CD4-positive, alpha-beta T cell treated with Interleukin-1 beta for 1 hour (primary cell): ENCODE results near the gene ERGIC1.
A peak's percentile ranks its signal among the peaks of the same experiment; 100 is the strongest.
"Not testable (repeated sequence)": the region's sequence is repeated elsewhere in the genome, so short reads cannot be mapped to it uniquely, and the experiment has no call there.

Experiments used
- DNase-seq, 2 donors: peaks; one replicate each; pipeline ENCODE4 v3.0.0-alpha.2; 2020 to 2022

Gene ERGIC1

DNA sequence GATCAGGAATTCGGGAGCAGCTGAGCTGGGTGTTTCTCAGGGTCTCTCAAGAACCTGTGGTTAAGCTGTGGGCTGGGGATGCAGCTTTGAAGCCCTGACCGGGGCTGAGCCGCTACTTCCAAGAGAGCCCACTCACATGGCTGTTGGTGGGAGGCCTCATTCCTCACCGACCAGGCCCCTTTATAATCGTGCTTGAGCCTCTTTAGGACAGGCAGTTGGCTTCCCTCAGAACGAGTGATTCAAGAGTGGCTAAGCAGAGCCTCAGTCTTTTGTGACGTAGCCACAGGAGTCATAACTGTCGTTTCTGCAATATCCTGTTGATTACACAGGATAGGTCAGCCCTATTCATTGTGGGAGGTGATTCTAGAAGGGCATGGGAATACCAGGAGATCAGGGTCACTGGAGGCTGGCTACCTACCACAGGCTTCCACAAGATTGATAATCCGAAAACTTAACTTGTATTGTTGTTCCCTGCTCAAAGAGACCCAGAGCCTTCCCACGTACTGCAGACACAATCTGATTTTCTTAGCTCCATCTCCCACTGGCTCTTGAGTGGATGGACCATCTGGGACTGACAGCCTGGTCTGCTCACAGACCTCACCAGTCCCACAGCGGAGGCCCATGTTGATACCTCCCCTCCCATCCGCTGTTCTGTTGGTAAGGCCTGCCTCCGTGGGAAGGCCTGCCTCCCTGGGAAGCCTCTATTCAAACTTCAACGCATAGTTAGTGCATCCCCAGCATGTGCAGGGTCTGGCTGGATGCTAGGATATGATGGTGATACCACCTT lies 3.0 kb upstream of the ERGIC1 start:
- peak in 1 of 2 donors; percentile 44 for DNase-seq

DNA sequence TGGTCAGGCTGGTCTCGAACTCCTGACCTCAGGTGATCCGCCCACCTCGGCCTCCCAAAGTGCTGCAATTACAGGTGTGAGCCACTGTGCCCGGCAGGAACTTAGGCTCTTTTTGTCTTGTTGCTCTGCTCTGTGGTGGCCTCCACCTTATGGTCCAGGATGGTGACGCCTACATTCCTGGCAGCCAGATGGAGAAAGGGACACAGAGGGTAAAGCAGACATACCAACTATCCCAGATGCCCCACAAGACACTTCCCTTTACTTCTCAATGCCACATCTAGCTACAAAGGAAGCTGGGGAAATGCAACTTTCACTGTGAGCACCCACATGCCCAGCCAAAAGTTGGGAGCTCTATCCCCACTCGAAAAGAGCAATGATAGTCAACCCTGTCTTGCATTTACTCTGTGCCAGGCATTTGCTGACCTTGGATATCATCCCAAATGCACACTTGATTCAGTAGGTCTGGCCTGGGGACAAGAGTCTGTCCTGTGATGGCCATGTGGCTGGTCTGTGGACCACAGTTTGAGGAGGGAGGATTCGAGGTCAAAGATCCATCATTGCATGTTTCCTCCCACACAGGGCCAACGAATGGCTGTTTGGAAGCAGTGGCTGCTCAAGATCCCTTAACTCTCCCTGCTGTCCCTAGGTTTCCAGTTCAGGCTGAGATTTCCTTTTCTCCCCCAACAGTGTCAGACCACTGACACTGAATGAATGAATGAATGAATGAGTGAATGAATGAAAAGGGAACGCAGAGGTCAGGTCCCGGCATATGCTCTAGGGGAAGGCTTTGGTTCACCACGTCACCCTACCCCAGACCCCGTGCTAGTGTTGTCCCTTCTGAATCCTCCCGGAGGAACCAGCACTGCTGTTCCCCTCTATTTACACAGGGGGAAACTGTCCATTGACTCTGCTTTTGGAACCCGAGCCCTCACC lies 1.4 kb upstream of the ERGIC1 start:
- DNase-seq: no peak

DNA sequence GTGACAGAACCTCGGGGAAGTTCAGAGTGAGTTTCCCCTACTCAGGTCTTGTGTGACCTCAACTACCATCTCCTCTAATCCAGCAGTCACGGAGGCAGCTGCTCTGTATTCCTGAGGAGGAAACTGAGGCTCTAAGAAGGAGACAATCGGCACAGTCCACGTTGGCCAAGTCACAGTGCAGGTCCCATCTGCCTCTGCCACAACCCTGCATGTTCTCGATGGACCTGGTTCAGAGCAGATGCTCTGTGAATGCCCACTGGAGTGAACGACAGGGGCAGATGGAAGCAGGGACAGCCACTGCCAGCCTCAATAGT lies 722 bp upstream of the ERGIC1 start:
- DNase-seq: no peak

DNA sequence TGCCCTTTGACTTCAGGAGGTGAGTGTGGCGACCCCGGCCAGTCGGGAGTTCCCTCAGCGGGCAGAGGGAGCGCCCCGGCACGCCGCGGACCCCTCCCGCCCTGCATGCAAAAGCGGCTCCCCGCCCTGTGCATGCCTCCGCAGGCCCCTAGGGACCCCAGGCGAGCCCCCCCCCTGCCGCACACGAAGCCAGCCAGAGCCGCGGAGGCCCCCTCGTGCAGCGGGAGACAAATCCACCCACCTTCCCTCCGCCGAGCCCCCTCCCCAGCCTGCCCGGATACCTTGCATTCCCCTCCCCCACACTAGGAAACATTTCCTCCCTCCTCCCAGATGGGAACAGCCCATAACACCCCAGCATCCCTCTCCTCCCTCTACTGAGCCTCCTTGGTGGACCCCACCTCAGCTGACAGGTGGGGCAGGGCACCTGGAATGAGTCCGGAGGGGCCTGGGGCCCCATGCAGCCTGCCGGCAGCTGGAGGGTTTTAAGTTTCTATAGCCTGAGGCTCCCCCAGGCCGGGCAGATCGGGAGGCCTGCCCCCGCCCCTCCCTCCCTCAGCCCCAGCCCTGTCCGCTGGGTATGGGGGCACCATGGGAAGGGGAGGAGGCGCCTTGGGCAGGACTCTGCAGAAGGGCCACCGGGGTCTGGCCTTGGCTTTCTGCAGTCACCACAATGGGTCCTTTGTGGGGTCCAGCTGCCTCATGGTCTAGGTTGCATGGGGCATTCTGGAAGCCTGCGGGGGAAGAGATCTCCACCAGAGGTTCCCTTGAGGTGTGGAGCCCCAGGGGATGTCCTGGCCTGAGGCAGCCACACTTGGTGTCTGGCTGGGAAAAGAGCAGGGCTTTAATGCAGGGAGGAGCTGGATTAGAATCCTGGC lies 601 bp downstream of the ERGIC1 start:
- DNase-seq: peak in 1 of 2 donors; percentile 18

DNA sequence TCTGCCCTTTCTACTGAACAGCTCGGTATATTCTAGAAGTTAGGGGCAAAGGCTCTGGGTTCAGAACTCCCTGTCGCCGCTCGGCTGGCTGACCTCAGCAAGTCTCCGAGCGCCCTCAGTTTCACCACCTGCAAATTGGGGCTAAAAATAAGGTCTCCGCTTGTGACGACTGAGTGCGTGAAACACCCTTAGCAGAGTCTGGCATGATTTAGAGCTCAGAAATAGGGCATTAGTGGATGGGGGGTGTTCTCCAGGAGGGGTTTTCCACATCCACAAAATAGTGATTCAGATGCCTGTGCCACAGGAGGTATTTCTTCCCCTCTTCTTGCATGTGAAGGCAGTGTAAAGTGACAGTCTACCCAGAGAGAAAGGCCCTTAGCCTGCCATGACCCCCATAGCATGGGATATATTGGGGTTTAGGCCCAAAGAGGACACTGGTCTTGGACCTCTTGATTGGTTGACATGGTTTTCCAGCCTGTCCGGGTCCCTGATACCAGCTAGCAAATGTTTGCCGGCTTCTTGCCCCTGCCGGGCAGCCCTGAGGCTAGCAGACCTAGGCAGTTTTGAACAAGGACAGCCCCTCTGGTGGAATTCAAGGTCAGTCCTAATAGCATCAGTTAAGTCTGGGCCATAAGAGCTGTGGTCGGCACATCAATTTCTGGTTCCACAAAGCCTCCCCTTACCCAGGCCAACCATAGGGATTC lies 1.4 kb downstream of the ERGIC1 start:
- DNase-seq: peak; percentile 22 to 42

DNA sequence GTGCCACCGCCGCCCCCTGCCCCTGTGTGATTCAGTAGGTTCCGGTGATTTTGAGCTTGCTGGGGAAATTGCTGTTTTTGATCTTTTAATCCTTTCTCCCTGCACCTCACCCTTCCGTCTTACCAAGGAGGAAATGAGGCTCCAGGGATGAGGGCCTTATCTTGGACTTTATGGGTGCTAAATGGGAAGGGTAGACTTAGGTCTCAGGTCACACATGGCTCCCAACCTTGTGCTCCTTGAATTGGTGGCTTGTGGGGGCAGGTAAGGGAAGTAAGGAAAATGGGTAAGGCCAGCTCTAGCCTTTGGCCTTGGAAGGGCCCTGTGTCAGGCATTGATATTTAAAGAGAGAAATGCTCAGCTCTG lies 1.9 kb downstream of the ERGIC1 start:
- DNase-seq: no peak

DNA sequence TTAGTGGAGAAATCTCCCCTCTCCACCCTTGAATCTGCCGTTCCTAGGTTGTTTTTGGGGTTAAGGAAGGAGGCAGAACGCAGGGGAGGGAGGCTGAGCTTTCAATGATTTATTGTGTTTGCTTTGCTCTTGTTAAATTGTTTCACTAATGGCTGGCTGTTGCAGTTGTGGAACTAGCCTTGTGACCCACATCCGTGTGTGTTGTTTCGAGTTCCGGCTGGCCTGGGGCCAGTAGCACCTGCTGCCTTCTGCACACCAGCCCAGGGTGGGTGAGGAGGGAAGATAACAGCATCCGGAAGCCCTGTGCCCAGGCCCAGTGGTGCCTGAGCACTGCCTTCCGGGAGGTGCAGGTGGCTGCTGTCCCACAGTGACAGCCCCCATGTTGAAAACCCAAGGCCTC lies 3.6 kb downstream of the ERGIC1 start:
- DNase-seq: peak; percentile 58 to 79

DNA sequence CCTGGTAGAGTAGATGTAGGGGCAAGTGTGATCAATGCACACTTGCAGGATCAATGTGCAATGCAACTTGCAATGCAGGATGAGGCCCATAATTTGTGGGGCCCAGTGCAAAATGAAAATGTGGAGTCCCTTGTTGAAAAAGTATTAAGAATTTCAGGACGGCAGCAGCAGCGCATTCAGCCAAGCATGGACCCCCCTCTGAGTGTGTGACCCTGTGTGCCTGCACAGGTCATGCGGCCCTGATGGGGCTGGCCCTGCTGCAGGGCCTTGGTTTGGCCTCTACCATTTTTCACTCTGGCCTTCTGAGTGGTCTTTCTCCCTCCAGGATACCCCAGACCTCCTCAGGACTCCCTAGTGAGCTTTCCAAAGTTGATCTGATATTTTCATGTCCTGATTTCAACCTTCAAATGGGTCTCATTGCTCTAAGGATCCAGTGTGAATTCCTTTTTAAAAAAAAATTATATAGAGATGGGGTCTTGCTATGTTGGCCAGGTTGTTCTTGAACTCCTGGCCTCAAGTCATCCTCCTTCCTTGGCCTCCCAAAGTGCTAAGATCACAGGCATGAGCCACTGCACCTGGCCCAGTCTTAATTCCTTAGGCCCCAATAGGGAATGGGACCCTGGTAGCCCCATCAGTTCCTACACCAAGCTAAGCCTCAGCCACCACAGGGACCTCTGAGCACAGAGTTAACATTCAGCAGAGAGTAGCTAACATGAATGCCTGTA lies 4.3 kb downstream of the ERGIC1 start:
- DNase-seq: no peak

DNA sequence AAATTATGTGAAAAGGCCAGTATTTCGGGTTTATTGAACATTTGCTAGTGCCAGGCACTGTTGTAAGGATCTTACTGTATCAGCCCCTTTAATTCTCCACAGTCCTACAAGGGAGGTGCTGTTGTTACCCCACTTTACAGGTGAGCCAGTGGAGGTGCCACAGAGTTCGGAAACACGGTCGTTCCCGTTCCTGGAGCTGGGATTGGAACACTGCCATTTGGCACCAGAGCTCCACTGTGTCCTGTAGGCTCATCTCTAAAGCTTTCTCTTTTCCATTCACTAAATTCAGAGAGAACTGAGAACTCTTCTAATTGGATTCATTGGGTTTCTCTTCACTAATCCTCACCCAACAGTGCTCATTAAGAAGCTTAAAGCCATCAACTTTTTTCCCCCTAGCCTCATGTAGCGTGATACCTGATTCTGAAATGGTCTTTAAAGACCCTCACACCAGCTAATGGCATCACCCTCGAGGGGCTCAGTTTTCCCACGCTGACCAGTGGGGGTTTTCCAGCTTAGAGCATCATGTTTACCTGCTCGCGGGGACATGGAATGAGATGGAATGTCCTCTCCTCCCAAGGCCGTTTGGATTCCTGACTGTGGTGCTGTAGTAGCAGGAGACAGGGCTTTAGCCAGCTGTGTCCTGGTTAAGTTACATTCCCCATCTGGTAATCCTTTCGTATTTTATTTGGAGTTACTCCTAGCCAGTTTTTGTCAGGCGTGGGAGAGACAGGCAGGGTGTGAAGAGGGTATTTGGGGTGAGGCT lies 5.8 kb downstream of the ERGIC1 start:
- no peak for DNase-seq

DNA sequence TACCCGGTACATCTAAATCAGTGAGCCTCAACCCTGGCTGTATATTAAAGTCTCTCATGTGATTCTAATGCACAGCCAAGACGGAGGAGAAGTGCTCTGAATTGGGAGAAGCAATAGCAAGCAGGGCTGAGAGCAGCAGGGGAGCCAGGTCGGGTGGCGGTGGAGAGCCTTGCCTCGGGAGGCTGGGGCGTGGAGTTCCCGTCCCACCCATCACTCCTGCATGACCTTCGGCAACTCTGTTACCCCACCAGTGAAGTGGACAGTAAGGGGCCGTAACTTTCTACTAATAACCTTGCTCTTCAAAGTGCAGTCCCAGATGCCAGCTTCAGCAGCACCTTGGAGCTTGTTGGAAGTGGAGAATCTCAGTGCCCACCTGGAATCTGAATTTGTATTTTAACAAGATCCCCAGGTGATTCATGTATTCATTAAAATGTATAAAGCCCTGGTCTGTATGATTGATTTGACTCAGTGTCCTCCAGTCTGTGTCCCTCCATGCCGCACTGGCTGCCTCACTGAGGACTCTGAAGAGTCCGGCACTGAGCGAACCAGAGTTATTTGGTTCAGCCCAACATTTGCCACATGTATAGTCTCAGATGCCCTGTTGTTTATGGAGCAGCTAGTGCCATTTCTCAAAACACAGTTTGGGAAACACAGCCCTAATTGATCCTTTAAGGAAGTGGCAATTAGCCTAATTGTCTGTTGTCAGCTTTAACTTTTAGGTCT lies 6.5 kb downstream of the ERGIC1 start:
- DNase-seq: no peak

DNA sequence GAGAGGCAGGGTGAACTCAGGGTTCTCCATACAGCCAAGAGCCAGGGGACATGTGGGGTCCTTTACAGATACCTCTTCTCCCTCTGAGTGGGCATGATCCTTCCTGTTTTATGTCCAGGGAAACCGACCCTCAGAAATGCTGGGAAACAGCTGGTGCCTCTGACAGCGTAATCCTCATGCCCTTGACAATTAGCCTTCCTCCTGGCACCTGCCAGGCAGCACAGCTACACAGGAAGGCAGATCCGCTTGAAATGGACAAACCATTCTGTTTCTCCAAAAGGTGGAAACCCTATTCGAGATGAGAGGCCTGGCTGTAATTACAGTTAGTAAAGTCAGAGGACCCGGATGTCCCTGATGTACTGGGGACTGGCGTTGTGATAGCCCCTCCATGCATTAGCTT lies 7.2 kb downstream of the ERGIC1 start:
- DNase-seq: no peak

DNA sequence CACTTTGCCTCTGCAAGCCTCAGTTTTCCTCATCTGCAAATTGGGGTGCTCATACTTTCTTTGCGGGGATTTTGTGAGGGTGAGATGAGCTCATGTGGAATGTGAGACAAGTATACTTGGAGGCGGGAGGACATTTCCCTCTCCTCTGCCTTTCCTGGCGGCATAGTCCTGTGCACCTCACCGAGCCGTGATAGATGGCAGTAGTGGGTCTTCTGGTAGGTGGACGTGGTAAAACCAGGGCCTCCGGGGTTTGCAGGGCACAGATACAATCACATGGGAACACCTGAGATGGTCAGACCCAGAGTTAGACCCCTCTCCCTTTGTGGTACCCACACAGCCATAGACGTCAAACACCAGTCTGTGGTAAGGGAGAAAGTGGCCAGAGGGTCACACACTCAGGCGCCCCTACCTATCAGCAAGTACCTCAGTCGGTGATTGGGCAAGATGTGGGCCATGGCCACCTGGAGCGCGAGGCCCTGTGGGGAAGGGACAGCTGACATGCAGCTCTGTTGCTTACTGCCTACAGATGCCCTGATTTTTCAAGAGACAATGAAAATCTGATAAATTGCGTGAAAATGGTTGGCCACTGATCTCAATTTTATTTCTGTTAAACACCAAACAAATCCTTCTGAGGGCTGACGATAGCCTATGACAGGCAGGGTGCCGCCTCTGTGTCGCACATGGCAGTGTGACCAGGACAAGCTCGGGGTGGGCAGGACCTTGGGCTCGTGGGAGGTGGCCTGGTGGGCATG lies 9.9 kb downstream of the ERGIC1 start:
- DNase-seq: no peak

DNA sequence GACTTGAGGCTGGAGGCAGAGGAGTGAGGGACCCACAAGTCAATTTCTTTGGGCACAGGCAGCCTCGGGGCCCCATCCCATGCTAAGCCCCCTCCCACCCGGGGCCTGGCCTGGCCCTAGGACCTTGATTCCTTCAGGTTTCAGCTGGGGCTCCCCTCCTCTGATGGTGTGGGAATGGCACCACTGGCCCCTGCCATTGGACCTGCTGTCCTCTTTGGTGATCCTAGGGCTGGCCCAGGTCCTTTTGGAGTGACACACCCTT lies 10.5 kb downstream of the ERGIC1 start:
- no peak for DNase-seq

DNA sequence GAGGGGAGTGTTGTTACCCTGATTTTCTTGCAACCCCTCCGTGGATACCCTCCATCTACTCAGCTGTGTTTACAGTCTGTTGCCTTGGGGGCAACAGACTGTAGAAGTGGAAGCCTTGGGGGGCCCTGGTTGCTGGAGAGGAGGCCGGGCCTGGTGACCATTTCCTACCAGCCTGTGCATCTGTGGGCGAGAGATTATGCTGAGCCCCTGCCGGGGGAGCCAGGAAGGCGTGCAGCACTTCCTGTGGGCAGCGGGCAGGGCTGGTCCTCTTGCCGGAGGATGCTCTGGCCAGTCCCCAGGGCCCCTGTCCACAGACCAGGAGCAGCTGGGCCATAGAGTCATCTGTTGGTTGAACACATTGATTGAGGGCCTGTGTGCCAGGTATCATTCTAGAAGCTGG lies 11.1 kb downstream of the ERGIC1 start:
- peak in 1 of 2 donors; percentile 11 for DNase-seq

DNA sequence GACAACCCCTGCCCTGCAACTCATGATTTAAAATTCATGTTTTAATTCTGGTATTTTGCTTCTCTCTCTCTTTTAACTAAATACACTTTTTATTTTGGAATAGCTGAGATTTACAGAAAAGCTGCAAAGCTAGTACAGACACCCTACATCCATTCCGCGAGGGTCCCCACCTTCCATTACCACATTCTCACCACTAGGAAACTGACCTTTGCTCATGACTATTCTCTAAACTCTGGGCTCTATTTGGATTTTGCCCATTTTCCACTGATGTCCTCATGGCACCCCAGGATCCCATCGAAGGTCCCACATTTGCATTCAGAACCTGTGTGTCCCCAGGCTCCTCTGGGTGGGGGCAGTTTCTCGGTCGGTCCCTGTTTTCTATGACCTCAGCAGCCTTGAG lies 11.5 kb downstream of the ERGIC1 start:
- no peak for DNase-seq

DNA sequence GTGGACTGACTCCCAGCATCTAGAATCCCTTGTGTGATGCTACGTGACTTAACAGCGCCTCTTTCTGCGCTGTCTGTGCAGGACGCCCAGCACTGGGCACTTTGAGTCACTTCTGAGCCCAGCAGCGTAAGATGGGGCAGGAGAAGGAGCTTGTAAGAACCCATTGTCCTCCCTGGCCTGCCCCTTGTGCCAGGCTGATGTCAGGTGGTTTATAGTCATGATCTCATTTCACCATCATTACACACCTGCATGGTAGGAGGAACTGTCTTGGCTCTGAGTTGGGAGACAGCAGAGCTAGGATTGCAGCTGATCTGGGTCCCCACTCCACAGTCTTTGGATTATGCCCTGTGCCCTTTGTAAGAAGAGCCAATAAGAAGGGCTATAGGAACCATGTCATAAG lies 12.2 kb downstream of the ERGIC1 start:
- no peak for DNase-seq

DNA sequence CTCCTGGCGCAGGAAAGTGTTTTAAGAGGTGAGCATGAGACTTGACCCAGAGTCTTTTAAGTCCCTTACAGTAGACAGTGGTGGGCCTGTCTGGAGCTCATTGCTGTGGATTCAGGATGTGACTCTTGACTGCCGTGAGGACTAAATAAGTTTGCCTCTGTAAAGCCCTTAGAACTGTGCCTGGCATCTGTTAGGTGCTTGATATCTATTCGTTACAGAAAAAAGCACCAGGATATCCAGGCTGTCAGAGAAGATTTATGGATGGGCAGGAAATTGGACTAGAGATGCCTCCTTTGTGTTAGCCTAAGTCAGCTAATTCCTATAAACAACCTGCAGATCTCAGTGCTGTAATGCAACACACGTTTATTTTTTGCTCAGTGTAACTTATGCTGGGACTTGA lies 12.6 kb downstream of the ERGIC1 start:
- DNase-seq: no peak

DNA sequence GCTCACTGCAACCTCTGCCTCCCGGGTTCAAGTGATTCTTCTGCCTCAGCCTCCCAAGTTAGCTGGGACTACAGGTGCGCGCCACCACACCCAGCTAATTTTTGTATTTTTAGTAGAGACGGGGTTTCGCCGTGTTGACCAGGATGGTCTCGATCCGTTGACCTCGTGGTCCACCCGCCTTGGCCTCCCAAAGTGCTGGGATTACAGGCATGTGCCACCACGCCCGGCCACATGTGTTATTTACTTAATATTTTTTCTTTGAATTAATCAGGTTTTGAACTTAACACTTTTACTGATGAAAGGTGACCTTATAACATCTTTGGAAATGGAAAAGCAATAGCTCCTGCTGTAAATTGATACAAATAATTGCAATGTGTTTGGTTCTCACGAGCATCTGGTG lies 13.5 kb downstream of the ERGIC1 start:
- not testable (repeated sequence) for DNase-seq

DNA sequence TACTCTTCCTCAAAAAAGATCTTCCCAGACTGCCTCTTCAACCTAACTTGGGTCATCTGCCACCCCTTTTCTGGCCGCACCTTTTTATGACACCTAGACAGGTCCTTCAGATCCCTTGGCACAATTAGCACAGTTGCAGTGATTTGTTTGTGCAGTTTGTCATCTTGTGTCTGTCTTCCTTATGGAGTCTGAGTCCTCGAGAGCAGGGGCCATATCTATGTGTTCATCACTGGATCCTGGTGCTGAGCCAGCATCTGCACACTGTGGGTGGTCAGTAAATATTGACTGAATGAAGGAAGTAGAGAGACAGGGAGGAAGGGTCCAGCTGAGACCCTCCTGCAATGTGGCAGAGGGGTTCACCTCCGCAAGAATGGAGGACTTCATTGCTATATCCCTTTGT lies 14.4 kb downstream of the ERGIC1 start:
- no peak for DNase-seq
